Fibroblast of upper back skin (primary cell): Measurements from ENCODE around the gene STK17A.

Experiments
- DNase-seq: peaks from one replicate; pipeline ENCODE4 v3.0.0-alpha.2; 2013

Gene STK17A

GRCh38 chr7:43637114-43637806 is 54.4 kb downstream of the STK17A start:
- DNase-seq, result peak; percentile 40

GRCh38 chr7:43639858-43640491 is 57.1 kb downstream of the STK17A start:
- DNase-seq, result peak; percentile 82

GRCh38 chr7:43640679-43641078 is 57.8 kb downstream of the STK17A start:
- DNase-seq, result no peak

GRCh38 chr7:43642897-43643630 is 60.2 kb downstream of the STK17A start:
- DNase-seq, result no peak

- DNase-seq, result no peak
Measured at GRCh38 chr7:43643846-43644245, 60.9 kb downstream of the STK17A start.

GRCh38 chr7:43645699-43646226 is 62.9 kb downstream of the STK17A start:
- DNase-seq, result no peak

- DNase-seq, result peak; percentile 31
Measured at GRCh38 chr7:43646603-43647338, 63.9 kb downstream of the STK17A start.

GRCh38 chr7:43647339-43647672 is 64.4 kb downstream of the STK17A start:
- peak; percentile 90 for DNase-seq

- DNase-seq, result peak; percentile 99
Measured at GRCh38 chr7:43647673-43648472, 65.0 kb downstream of the STK17A start.

- DNase-seq, result peak; percentile 65
Measured at GRCh38 chr7:43648473-43649406, 65.8 kb downstream of the STK17A start.

- no peak for DNase-seq
Measured at GRCh38 chr7:43649755-43650274, 66.9 kb downstream of the STK17A start.

- DNase-seq, result peak; percentile 81
Measured at GRCh38 chr7:43650457-43651052, 67.6 kb downstream of the STK17A start.

- no peak for DNase-seq
Measured at GRCh38 chr7:43652364-43652763, 69.5 kb downstream of the STK17A start.

GRCh38 chr7:43653466-43653865 is 70.6 kb downstream of the STK17A start:
- no peak for DNase-seq

GRCh38 chr7:43653891-43654504 is 71.1 kb downstream of the STK17A start:
- no peak for DNase-seq

GRCh38 chr7:43655584-43655983 is 72.7 kb downstream of the STK17A start:
- DNase-seq, result no peak

GRCh38 chr7:43656997-43657396 is 74.1 kb downstream of the STK17A start:
- DNase-seq, result no peak

- peak; percentile 94 for DNase-seq
Measured at GRCh38 chr7:43658718-43659548, 76.0 kb downstream of the STK17A start.

GRCh38 chr7:43659549-43659896 is 76.6 kb downstream of the STK17A start:
- no peak for DNase-seq
